HG03280 (cell line): ENCODE measurements around the gene TKT.

ENCODE experiments used
- ATAC-seq: cut with Tn5 transposase; IDR thresholded peaks from one replicate; pipeline ENCODE4 v1.9.1; 2021; ENCODE audit warnings: mild to moderate bottlenecking, moderate library complexity; ENCODE audit not compliant: unreplicated experiment

The TKT gene

GRCh38 chr3:53182764-53183355, 73.0 kb downstream of the TKT start:
- ATAC-seq: no peak

DNA sequence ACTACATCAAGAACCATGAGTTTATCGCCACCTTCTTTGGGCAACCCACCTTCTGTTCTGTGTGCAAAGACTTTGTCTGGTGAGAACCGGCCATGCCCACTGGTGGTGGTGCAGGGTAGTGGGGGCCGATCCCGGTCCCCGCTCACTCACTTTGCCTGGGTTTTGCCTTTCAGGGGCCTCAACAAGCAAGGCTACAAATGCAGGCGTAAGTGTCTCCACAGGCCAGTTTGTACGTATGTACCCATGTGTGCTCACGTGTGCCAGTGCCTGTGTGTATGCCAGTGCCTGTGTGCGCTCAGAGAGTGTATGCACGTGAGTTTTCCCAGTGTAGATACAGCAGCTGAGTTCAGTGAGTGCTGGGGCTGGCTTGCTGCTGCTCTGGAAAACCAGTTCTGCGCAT, 74.3 kb downstream of the TKT start:
- ATAC-seq: no peak

GRCh38 chr3:53181024-53181371, 74.8 kb downstream of the TKT start:
- ATAC-seq: peak; percentile 16

DNA sequence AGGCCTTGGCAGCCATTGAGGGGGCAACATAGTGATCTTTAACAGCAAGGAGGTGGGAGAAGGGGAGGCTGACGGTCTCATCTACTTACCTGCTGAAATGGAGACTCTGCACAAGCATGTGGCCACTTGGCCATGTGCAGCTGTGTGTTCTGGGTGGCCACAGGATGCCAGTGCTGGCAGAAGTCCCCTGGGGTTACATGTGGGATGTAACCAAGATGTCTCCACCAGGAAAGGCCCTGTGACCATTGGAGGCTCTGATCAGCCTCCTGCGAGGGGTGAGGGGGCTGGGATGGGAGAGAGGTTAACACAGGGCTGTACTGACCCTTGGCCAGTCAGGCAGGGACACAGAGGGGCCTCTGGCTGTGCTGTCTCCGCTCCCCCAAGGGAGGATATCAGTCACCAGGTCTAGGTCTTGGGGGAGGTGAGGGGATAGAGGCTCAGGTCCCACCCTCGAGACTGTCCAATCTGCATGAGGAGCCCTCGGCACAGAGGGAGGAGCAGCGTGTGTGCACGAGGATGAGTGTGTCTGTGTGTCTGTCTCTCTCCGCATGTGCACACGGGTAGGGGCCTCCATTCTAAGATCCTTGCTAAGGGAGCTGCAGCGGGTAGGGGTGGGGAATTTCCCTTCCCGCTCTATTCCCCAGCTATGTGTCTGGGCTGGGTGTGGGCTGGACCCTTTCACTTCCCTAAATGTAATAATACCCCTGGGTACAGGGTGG, 75.4 kb downstream of the TKT start:
- ATAC-seq: peak; percentile 81

DNA sequence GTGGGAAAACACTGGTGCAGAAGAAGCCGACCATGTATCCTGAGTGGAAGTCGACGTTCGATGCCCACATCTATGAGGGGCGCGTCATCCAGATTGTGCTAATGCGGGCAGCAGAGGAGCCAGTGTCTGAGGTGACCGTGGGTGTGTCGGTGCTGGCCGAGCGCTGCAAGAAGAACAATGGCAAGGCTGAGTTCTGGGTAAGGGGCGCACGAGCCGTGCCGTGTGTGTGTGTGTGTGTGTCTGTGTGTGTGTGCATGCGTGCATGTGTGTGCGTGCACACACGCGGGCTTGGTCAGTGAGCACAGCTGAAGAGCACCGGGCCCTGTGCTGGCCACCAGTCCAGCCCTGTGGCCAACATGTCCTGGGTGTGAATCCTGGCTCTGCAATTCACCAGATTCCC, 76.2 kb downstream of the TKT start:
- no peak for ATAC-seq

- no peak for ATAC-seq
These were observed 77.6 kb downstream of the TKT start for GRCh38 chr3:53178246-53178645.

GRCh38 chr3:53175613-53176540, 79.9 kb downstream of the TKT start:
- ATAC-seq: no peak
